ENCODE results near the gene HCST.
A peak's percentile ranks its signal among the peaks of the same experiment; 100 is the strongest.
"Not testable (repeated sequence)": the region's sequence is repeated elsewhere in the genome, so short reads cannot be mapped to it uniquely, and the experiment has no call there.

The HCST gene

GRCh38 chr19:35905178-35905727 lies 2.9 kb downstream of the HCST start:
- TF ChIP-seq CTCF (IDR thresholded peaks at IDR 0.05; ENCODE audit: extremely low read depth, missing control alignments): no peak

GRCh38 chr19:35907377-35907745 lies 5.0 kb downstream of the HCST start:
- DNase-seq (ENCODE audit: low spot score): no peak
- TF ChIP-seq CTCF (IDR thresholded peaks at IDR 0.05; ENCODE audit: extremely low read depth, missing control alignments): no peak

More at GRCh38 chr19:35905178-35905727, 2.9 kb downstream of the HCST start:
- no peak for DNase-seq (ENCODE audit: low spot score)

GRCh38 chr19:35908010-35908441 lies 5.7 kb downstream of the HCST start, which contains the start of gene TYROBP:
TSS of gene TYROBP (minus strand) at chr19:35908295. CDS start at chr19:35908228, 67 bp downstream.
- peak; percentile 9 for DNase-seq (ENCODE audit: low spot score)
- TF ChIP-seq CTCF (IDR thresholded peaks at IDR 0.05; ENCODE audit: extremely low read depth, missing control alignments): no peak

GRCh38 chr19:35908973-35909683 lies 6.8 kb downstream of the HCST start:
- no peak for TF ChIP-seq CTCF (IDR thresholded peaks at IDR 0.05; ENCODE audit: extremely low read depth, missing control alignments)
- peak; percentile 54 for DNase-seq (ENCODE audit: low spot score)

- no peak for DNase-seq (ENCODE audit: low spot score)
These were observed 7.3 kb downstream of the HCST start for GRCh38 chr19:35909684-35910035.

GRCh38 chr19:35910355-35910754 lies 8.0 kb downstream of the HCST start:
- DNase-seq (ENCODE audit: low spot score): not testable (repeated sequence)

More at GRCh38 chr19:35909684-35910035, 7.3 kb downstream of the HCST start:
- TF ChIP-seq CTCF (IDR thresholded peaks at IDR 0.05; ENCODE audit: extremely low read depth, missing control alignments): no peak

- peak; percentile 5 for DNase-seq (ENCODE audit: low spot score)
- TF ChIP-seq CTCF (IDR thresholded peaks at IDR 0.05; ENCODE audit: extremely low read depth, missing control alignments): no peak
These were observed 8.8 kb downstream of the HCST start for GRCh38 chr19:35911173-35911572.

GRCh38 chr19:35911790-35912189 lies 9.5 kb downstream of the HCST start:
- no peak for TF ChIP-seq CTCF (IDR thresholded peaks at IDR 0.05; ENCODE audit: extremely low read depth, missing control alignments)
- DNase-seq (ENCODE audit: low spot score): peak; percentile 4
